ENCODE data around the gene CHTF18. TPM values are rescaled to one million over a fixed set of nuclear protein-coding genes. Genes with fewer than 3 reads are reported as not detected.

The CHTF18 gene
- total and polyA plus RNA-seq, 9 of the 15 experiments (the other 6 are each of a cell fraction or from before 2014, with no cell fraction given), result 2.5 to 123 (median 17.0) TPM

GRCh38 chr16:839643-840408 lies 51.4 kb downstream of the CHTF18 start:
- no peak overlapping the region for H3K4me3 ChIP-seq
- in situ Hi-C loops (cut with MboI) (no loop called here), intact Hi-C loops (cut with micrococcal nuclease) (no loop called here)
- CTCF ChIA-PET (ENCODE audit: low intra/inter-chr PET ratio), result no interaction called here
- DNase-seq (ENCODE audit: extremely low read depth in 1 of 4, low spot score in 3 of 4) (no peak), FAIRE-seq (no peak), ATAC-seq (no peak)
- no peak overlapping the region; a peak in 1 of 4 replicates for H3K9ac ChIP-seq (ENCODE audit: insufficient read depth in 1 of 2, low read depth in 2 of 2, low read length in 2 of 2)
- TF ChIP-seq HMG20B (CRISPR knock-in tag; IDR thresholded peaks at IDR 0.05), result no peak
- TF ChIP-seq HNRNPLL (IDR thresholded peaks at IDR 0.05; ENCODE audit: low read depth, low read length, poor library complexity, severe bottlenecking), result no peak
- no peak for TF ChIP-seq THRA (IDR thresholded peaks at IDR 0.05)
- TF ChIP-seq ZNF780A (CRISPR knock-in tag; IDR thresholded peaks at IDR 0.05), result no peak
- TF ChIP-seq KLF16 (IDR thresholded peaks at IDR 0.05), result no peak
- TF ChIP-seq TSC22D4 (tag; IDR thresholded peaks at IDR 0.05), result no peak
- no peak for TF ChIP-seq PTRF (tag; IDR thresholded peaks at IDR 0.05)
- TF ChIP-seq RCOR1 (IDR thresholded peaks at IDR 0.05; ENCODE audit: borderline replicate concordance in 1 of 2, low read depth in 2 of 2, low read length in 2 of 2), result no peak
- POLR2A ChIA-PET, result no interaction called here
- H3K27ac ChIP-seq (ENCODE audit: extremely low read depth, low read depth, low read length), result no peak overlapping the region
- no peak overlapping the region for H3K4me2 ChIP-seq (ENCODE audit: insufficient read depth, low read length)
- H3K36me3 ChIP-seq (ENCODE audit: control insufficient read depth, insufficient read depth, low read length), result no peaks in the 10 kb centered on the region
- peaks cover 0 to 47% of the 10 kb centered on the region in 2 experiments; a peak in 2 of 5 replicates for H3K4me1 ChIP-seq (replicated peaks in 1 of 2; ENCODE audit: control insufficient read depth in 2 of 2, insufficient read depth in 2 of 2, low read length in 2 of 2)
- no peaks in the 10 kb centered on the region for H4K20me1 ChIP-seq (replicated peaks; ENCODE audit: control insufficient read depth, insufficient read depth, low read length)
- H3K79me2 ChIP-seq (ENCODE audit: control insufficient read depth, insufficient read depth, low read length), result no peaks in the 10 kb centered on the region
- no peaks in the 10 kb centered on the region for H3K9me1 ChIP-seq (ENCODE audit: control insufficient read depth, insufficient read depth, low read length)
- 5% methylated on average over 21 of the region's 24 CpGs for WGBS (ENCODE audit: insufficient coverage, low coverage, missing lambda C conversion rate)
- peaks cover 1% of the 10 kb centered on the region; the same call in 1 of the 2 replicates for H3K9me3 ChIP-seq (replicated peaks; ENCODE audit: control insufficient read depth, insufficient read depth, low read depth, low read length)
- no TSS peak for BruUV-seq (replicated peaks)
- no peak overlapping the region for H2AFZ ChIP-seq (ENCODE audit: low read depth, low read length)
- H3K27me3 ChIP-seq (ENCODE audit: control insufficient read depth in 2 of 2, insufficient read depth in 2 of 2, low read length in 2 of 2), result peaks cover 23 to 64% of the 10 kb centered on the region in 2 experiments; a peak in 4 of 5 replicates
